ENCODE results near the gene KCNC1.

The KCNC1 gene

GRCh38 chr11:17831883-17832282 lies 97.3 kb downstream of the KCNC1 start:
- DNase-seq: no peak

All from cortex of kidney (tissue), 1 donor.